Effector CD4-positive, alpha-beta T cell (primary cell): ENCODE measurements around the gene HSPA4L. TPM values are rescaled to one million over a fixed set of nuclear protein-coding genes. Genes with fewer than 3 reads are reported as not detected.

Experiments
- DNase-seq: peaks from one replicate; pipeline ENCODE4 v3.0.0-alpha.2; 2020
- total RNA-seq: gene quantifications from one replicate; lab custom pipeline; 2026; lab: John Stamatoyannopoulos, UW

The HSPA4L gene
- not detected for total RNA-seq

DNA sequence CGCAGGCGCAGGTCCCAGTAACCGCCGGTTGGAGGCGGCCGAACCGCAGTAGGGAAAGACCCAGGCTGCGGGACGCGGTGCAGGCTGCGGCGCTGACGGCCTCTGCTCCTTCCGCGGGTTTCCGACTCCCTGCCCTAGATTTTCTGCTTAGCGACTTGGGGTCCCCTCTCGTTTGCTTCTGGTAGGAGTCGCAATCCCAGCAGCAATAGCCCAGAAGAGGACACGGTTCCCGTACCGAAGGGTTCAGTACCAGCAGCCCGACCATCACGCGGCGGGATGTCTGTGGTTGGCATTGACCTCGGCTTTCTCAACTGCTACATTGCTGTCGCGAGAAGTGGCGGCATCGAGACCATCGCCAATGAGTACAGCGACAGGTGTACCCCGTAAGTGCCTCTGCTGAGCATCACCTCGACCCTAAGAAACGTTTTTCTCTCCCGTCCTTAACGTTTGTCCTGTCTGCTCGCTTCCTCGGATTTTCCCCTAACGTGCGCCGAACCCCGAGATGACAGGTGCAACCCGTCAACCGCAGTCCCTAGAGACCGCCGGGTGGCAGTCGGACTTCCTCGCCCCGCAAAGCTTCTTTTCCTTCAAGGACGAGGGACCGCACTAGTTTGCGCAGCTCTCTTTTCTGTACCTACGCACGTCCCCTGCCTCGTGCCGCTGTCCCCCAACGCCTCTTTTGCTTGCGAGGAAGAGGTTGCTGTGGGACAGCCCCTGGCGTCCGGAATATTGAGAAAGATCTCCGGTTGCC lies at the start of gene HSPA4L:
HSPA4L (plus strand) TSS at position 48 of the 751 bp plus-strand sequence; CDS start at position 277, 229 bp downstream.
- DNase-seq, result no peak

GRCh38 chr4:127732623-127733328 lies 49.3 kb upstream of the HSPA4L start:
- no peak for DNase-seq

DNA sequence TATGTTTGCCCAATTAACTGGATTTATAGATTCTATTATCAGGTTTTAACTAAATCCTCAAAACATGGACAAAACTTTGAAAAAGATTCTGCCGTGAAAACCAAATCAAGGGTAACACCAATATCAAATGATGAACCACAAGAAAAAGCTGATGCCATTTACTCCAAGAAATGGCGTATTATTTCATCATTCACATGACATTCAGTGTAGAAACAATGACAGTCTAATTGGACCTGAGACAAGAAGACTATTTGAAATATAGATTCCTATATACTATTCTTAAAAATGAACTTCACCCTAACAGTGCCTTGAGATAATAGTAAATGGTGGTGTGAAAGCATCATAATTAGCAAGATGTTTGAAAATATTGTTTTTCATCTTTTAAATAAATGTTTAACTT lies 47.1 kb upstream of the HSPA4L start:
- DNase-seq, result no peak

GRCh38 chr4:127737295-127737694 lies 44.8 kb upstream of the HSPA4L start:
- no peak for DNase-seq

DNA sequence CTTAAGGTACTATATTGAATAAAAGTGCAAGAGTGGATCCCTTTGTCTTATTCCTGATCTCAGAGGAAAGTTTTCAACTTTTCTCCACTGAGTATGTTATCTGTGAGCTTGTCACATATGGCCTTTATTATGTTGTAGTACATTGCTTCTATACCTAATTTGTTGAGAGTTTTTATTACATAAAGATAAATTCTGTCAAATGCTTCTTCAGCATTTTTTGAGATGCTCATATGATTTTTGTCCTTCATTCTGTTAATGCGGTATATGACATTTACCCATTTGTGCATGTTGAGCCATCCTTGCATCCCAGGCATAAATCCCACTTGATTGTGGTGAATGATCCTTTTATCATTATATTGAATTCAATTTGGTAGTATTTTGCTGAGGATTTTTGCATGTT lies 40.9 kb upstream of the HSPA4L start:
- DNase-seq, result no peak

GRCh38 chr4:127747883-127748282 lies 34.2 kb upstream of the HSPA4L start:
- no peak for DNase-seq

GRCh38 chr4:127748957-127749356 lies 33.2 kb upstream of the HSPA4L start:
- DNase-seq, result no peak

DNA sequence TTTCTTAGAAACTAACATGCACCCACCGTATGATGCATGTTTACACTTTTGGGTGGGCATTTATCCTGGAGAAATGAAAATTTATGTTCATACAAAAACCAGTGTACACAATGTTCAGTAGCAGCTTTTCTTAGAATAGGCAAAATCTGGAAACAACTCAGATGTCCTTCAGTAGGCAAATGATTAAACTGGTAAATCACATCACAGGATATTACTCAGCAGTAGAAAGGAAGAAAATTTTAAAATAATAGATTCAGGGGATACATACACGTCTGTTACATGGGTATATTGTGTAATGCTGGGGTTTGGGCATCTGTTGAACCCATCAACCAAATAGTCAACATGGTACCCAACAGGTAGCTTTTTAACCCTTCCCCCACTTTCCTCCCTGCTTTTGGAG lies 25.2 kb upstream of the HSPA4L start:
- no peak for DNase-seq

DNA sequence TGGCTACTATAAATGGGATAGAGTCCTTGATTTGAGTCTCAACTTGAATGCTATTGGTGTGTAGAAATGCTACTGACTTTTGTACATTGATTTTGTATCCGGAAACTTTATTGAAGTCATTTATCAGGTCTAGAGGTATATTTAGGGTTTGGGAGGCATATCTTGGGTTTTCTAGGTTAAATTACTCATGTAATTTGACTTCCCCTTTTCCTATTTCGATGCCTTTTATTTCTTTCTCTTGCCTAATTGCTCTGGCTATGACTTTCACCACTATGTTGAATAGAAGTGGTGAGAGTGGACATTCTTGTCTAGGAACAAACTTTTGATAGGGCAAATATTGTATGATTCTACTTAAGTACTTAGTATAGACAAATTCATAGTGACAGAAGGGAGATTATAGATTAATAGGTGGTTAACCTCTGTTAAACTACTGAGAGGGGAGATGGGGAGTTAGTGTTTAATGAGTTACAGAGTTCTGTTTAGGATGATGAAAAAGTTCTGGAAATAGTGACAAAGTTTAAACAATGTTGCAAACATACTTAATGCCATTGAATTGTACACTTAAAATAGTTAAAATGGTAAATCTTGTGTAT lies 22.8 kb upstream of the HSPA4L start:
- no peak for DNase-seq

- no peak for DNase-seq
Observed at GRCh38 chr4:127759893-127760292, 22.2 kb upstream of the HSPA4L start.

DNA sequence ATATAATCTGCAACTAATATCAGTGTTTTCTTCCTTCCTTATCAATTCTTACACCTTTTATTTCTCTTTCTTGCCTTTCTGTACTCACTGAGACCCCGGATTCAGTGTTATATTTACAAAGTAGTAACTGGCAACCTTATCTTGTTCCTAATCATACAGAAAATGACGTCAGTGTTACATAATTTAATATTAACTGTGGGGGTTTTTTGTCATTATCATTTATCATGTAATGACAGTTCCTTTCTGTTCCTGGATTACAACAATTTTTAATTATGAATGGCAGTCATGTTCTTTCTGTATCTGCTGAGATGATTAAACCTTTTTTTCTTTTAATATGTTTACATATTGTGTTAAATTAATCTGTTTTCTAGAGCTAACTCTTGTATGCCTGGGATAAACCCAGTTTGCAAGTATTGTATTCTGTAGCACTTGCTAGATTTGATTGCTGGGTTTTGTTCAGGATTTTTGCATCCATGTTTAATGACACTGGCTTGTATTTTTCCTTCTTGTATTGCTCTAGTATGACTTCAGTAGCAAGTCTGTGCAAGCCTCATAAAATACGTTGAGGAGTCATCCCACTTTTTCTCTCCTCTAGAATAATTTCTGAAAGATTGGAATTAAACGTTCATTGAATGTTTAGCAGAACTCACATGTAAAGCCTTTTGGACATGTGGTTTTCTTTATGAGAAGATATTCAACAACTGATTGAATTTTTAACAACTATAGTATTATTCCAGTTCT lies 10.4 kb upstream of the HSPA4L start:
- DNase-seq, result no peak

- no peak for DNase-seq
Observed at GRCh38 chr4:127772769-127773671, 9.1 kb upstream of the HSPA4L start.

DNA sequence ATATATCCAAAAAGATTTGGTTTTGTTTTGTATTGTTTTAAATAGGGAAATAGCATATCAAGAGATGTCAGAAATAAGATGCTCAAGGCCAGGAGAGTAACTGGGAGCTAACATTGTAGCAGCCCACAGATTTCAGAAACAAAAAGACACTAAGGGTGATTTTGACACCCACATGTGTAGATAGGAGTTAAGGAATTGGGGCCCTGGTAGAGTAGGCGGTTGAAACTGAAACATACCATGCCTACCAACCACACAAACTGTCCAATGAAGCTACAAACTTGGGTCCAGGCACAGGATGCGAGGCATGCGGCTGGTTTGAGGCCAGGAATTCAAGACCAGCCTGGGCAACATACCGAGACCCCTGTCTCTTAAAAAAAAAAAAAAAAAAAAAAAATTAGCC lies 6.3 kb upstream of the HSPA4L start:
- DNase-seq, result no peak

- no peak for DNase-seq
Observed at GRCh38 chr4:127776620-127777019, 5.5 kb upstream of the HSPA4L start.

DNA sequence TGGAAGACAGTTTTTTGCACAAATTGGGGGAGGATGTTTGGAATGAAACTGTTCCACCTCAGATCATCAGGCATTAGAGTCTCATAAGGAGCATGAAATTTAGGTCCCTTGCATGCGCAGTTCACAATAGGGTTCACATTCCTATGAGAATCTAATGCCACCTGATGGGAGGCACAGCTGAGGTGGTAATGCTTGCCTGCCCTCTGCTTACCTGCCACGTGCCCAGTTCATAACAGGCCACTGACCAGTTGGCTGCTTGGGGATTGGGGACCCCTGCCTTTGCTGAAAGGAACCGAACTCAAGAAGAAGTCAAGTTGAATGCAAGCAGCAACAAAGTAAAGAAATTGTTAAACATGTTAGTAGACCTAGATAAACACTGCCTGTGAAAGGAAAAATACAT lies 4.6 kb upstream of the HSPA4L start:
- no peak for DNase-seq

DNA sequence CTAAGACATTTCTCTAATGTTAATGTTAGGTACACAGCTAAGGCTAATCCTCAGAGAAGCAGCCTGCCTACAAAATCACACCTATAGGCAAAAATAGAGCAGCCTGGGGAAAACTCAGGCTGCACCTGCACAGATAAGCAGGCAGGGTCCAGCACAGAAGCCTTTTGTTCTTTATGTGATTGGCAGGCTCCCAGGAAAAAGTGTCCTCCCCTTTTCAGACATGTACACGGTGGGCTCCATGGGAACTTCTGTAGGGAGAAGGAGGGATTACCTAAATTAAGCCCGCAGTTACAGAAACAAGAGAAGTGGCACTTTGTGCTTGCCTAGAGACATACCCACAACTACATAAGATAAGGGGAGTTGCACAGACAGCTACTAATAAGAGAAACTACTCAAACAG lies 4.0 kb upstream of the HSPA4L start:
- no peak for DNase-seq

DNA sequence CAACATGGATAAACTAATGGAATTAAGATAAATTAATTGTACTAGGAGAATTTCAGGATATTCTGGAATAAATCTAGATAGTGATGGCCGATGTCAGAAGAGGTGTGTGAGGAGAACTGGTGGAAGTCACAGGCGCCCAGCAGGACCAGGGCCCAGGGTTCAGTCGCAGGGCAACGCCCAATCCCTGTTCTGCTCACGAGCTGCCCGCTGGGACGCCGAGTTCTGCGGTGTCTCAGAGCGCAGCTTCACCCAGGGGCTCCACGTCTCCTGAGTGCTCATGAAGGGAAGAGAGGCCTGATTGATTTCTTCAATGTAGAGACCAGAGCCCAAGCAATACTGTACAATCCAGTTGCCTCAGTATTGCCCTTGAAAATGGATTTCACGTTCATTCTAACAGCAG lies 1.5 kb upstream of the HSPA4L start:
- no peak for DNase-seq

DNA sequence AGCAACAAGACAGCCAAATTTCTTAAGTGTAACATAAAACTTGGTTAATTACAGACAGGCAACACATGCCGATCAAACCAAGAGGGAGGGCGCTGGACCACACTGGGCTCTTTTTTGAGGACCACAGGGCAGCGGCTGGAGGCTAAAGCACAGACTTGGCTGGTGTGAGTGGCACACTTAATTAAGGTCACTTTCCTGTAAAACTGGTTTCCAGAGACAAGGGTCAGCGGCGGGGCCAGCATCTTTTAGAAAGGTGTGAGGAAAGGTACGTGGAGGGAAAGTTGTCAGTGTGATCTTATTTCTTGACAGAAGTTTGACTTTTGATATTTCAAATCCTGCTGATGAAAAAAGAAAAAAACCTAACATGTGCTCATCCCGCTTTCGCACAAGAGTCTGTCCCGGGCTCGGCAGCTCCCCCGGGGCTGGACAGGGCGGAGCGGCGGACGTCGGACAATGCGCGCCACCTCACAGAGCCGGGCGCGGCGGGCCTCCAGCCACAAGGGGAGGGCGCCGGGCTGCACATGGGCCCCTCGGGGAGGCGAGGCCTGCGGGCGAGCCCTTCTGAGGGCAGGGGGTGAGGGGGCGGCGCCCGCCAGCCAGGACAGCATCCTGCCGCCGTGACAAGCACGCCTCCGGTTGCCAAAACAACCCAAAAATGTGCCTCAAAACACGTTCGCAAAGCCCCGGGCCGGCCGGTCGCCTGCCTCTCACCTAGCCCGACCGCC lies 660 bp upstream of the HSPA4L start:
- no peak for DNase-seq

GRCh38 chr4:127782025-127782274 lies 172 bp upstream of the HSPA4L start:
- DNase-seq, result no peak

- DNase-seq, result no peak
Observed at GRCh38 chr4:127783026-127783769, 1.1 kb downstream of the HSPA4L start.
